Liver (tissue), 9 donors: ENCODE data around the gene FAM186B. TPM values are rescaled to one million over a fixed set of nuclear protein-coding genes. Genes with fewer than 3 reads are reported as not detected.

Experiments used
- DNase-seq: peaks from one replicate; pipeline ENCODE4 v3.0.0-alpha.2; 2017; ENCODE audit warnings: low spot score
- H3K27ac ChIP-seq, 2 donors: one replicate each; pipeline ENCODE4 v1.7.0; 2013; ENCODE audit warnings: inconsistent platforms in 2 of 2, low read length in 2 of 2, control low read depth in 1 of 2, low read depth in 1 of 2, mild to moderate bottlenecking in 1 of 2
- H3K27me3 ChIP-seq, 4 donors: one replicate each; pipeline versions ENCODE4 v1.6.1 to v1.7.0; 2013; ENCODE audit warnings: low read length in 3 of 4, inconsistent platforms in 1 of 4, mild to moderate bottlenecking in 1 of 4, moderate library complexity in 1 of 4; ENCODE audit not compliant: control insufficient read depth in 4 of 4, insufficient read depth in 4 of 4
- H3K36me3 ChIP-seq, 4 donors: one replicate each; pipeline versions ENCODE4 v1.6.1 to v1.7.0; 2013; ENCODE audit warnings: low read length in 3 of 4, mild to moderate bottlenecking in 3 of 4, low read depth in 1 of 4, moderate library complexity in 1 of 4; ENCODE audit not compliant: control insufficient read depth in 4 of 4, insufficient read depth in 3 of 4
- H3K4me1 ChIP-seq, 4 donors: one replicate each; pipeline versions ENCODE4 v1.6.1 to v1.7.0; 2013; ENCODE audit warnings: low read length in 3 of 4, mild to moderate bottlenecking in 3 of 4, moderate library complexity in 1 of 4; ENCODE audit not compliant: control insufficient read depth in 4 of 4, insufficient read depth in 4 of 4
- H3K4me3 ChIP-seq, 3 donors: one replicate each; pipeline versions ENCODE4 v1.6.1 to v1.7.0; 2013; ENCODE audit warnings: low read length in 3 of 3, control low read depth in 1 of 3, low read depth in 1 of 3, mild to moderate bottlenecking in 1 of 3
- H3K9ac ChIP-seq, 2 donors: one replicate each; pipeline ENCODE4 v1.7.0; 2013; ENCODE audit warnings: low read length in 2 of 2, mild to moderate bottlenecking in 2 of 2, moderate library complexity in 2 of 2, control low read depth in 1 of 2, low read depth in 1 of 2
- H3K9me3 ChIP-seq, 4 donors: one replicate each; pipeline versions ENCODE4 v1.6.1 to v1.7.0; 2013; ENCODE audit warnings: low read length in 3 of 4; ENCODE audit not compliant: control insufficient read depth in 4 of 4
- EGR1 ChIP-seq, 2 donors: IDR thresholded peaks; 2 replicates each; pipeline ENCODE4 v1.6.1; 2016 to 2018; ENCODE audit warnings: antibody characterized with exemption in 2 of 2, low read depth in 2 of 2
- FOXA1 ChIP-seq: IDR thresholded peaks from 2 replicates; pipeline ENCODE4 v1.6.1; 2016; ENCODE audit warnings: antibody characterized with exemption
- FOXA2 ChIP-seq: IDR thresholded peaks from 2 replicates; pipeline ENCODE4 v1.6.1; 2016; ENCODE audit warnings: antibody characterized with exemption
- GABPA ChIP-seq, 2 donors: IDR thresholded peaks in 1 of 2; conservative IDR thresholded peaks in 1 of 2; 2 replicates each; pipeline ENCODE4 v1.6.1; 2016; ENCODE audit warnings: antibody characterized with exemption in 2 of 2, mild to moderate bottlenecking in 1 of 2, moderate library complexity in 1 of 2
- HNF4A ChIP-seq, 2 donors: conservative IDR thresholded peaks; 2 replicates each; pipeline ENCODE4 v1.6.1; 2016; ENCODE audit warnings: antibody characterized with exemption in 2 of 2, mild to moderate bottlenecking in 2 of 2
- HNF4G ChIP-seq: IDR thresholded peaks from 2 replicates; pipeline ENCODE4 v1.6.1; 2016; ENCODE audit warnings: antibody characterized with exemption
- JUND ChIP-seq, 2 donors: IDR thresholded peaks; 2 replicates each; pipeline ENCODE4 v1.6.1; 2016; ENCODE audit warnings: antibody characterized with exemption in 2 of 2
- NR2F2 ChIP-seq: IDR thresholded peaks from 2 replicates; pipeline ENCODE4 v1.6.1; 2016; ENCODE audit warnings: antibody characterized with exemption
- RXRA ChIP-seq, 2 donors: IDR thresholded peaks; 2 replicates each; pipeline ENCODE4 v1.6.1; 2017 to 2018; ENCODE audit warnings: antibody characterized with exemption in 2 of 2, mild to moderate bottlenecking in 1 of 2
- SP1 ChIP-seq: IDR thresholded peaks from 2 replicates; pipeline ENCODE4 v1.6.1; 2018; ENCODE audit warnings: antibody characterized with exemption, mild to moderate bottlenecking
- TAF1 ChIP-seq: conservative IDR thresholded peaks from 2 replicates; pipeline ENCODE4 v1.6.1; 2016; ENCODE audit warnings: antibody characterized with exemption, mild to moderate bottlenecking
- YY1 ChIP-seq: IDR thresholded peaks from 2 replicates; pipeline ENCODE4 v1.6.1; 2016; ENCODE audit warnings: antibody characterized with exemption, mild to moderate bottlenecking
- WGBS: extraction: QIAGEN DNeasy Blood & Tissue Kit; methylation state at CpG from one replicate; pipeline ENCODE4 v1.1.7; 2013; 5-methylcytosine and 5-hydroxymethylcytosine counted together
- polyA plus RNA-seq, 2 donors: library from polyadenylated mRNA; stranded (reverse) in 1 of 2; unstranded in 1 of 2; fragments of 200-250 nt in 1 of 2; fragments of >200 nt in 1 of 2; fragmentation: Nextera tagmentation in 1 of 2; extraction: Ambion mirVana in 1 of 2; gene quantifications; one replicate each; pipeline versions ENCODE4 v1.2.1 to v1.2.3, GENCODE V29; 2013 to 2015
- total RNA-seq, 2 donors: library from RNA; depleted of rRNA; stranded (reverse); fragments of >200 nt; gene quantifications; one replicate each; pipeline ENCODE4 v1.2.3, GENCODE V29; 2014
- TF ChIP-seq, protein P1 (sequence below): IDR thresholded peaks from 2 replicates; pipeline ENCODE4 v1.6.1; 2016; ENCODE audit warnings: antibody characterized with exemption
- TF ChIP-seq, protein P2 (sequence below): fragments of 150-350 bp; IDR thresholded peaks from 2 replicates; pipeline ENCODE4 v1.5.1; 2017; ENCODE audit warnings: improper control_type of control experiment, low read depth, low read length; ENCODE audit not compliant: missing input control
- TF ChIP-seq, protein P3 (sequence below): IDR thresholded peaks from 2 replicates; pipeline ENCODE4 v1.6.1; 2016; ENCODE audit warnings: antibody characterized with exemption, mild to moderate bottlenecking
- TF ChIP-seq, protein P4 (sequence below): IDR thresholded peaks from 2 replicates; pipeline ENCODE4 v1.6.1; 2016; ENCODE audit warnings: antibody characterized with exemption
- TF ChIP-seq, protein P5 (sequence below): IDR thresholded peaks from 2 replicates; pipeline ENCODE4 v1.6.1; 2016; ENCODE audit warnings: antibody characterized with exemption
- donor health status: healthy.
- donor health status: healthy.
- donor health status: healthy.
- donor health status: healthy.
- donor health status: healthy.

The FAM186B gene
- total and polyA plus RNA-seq, 4 donors: 0.19 to 0.84 (median 0.42) TPM

DNA sequence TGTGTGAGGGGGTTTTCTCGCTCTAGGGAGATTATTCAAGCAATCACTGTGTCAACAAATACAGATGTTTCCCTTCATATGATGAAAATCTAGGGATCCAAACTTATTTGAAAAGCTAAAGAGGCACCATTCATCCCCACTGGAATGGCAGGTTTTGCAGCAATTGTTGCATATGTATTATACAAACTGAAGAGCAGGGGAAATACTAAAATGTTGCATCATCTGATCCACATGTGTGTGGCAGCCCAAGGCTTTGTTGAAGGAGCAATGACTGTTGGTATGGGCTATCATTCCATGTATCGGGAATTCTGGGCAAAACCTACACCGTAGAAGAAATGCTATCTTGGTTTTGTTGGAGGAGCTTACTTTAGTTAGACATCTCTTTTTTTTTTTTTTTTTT lies 13.8 kb upstream of the FAM186B start:
- Histone ChIP-seq H3K4me1 (peaks cover 0 to 13% (median 8%) of the 10 kb centered on the region in 4 donors), H3K27me3 (no peaks in the 10 kb centered on the region), H3K9me3 (no peaks in the 10 kb centered on the region), H3K36me3 (no peaks in the 10 kb centered on the region), H3K4me3 (no peak overlapping the region), H3K9ac (no peak overlapping the region), H3K27ac (no peak overlapping the region)
- 96% methylated on average over 3 of the region's 3 CpGs for WGBS
- DNase-seq: no peak
- TF ChIP-seq RXRA (IDR thresholded peaks at IDR 0.05) (no peak), FOXA2 (no peak), SP1 (no peak), EGR1 (IDR thresholded peaks at IDR 0.05; ENCODE audit: low read depth in 2 of 2) (no peak), HNF4A (conservative IDR thresholded peaks at IDR 0.05) (no peak), NR2F2 (no peak)
- TF ChIP-seq, protein P1, sequence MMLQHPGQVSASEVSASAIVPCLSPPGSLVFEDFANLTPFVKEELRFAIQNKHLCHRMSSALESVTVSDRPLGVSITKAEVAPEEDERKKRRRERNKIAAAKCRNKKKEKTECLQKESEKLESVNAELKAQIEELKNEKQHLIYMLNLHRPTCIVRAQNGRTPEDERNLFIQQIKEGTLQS: no peak
- TF ChIP-seq, protein P2, sequence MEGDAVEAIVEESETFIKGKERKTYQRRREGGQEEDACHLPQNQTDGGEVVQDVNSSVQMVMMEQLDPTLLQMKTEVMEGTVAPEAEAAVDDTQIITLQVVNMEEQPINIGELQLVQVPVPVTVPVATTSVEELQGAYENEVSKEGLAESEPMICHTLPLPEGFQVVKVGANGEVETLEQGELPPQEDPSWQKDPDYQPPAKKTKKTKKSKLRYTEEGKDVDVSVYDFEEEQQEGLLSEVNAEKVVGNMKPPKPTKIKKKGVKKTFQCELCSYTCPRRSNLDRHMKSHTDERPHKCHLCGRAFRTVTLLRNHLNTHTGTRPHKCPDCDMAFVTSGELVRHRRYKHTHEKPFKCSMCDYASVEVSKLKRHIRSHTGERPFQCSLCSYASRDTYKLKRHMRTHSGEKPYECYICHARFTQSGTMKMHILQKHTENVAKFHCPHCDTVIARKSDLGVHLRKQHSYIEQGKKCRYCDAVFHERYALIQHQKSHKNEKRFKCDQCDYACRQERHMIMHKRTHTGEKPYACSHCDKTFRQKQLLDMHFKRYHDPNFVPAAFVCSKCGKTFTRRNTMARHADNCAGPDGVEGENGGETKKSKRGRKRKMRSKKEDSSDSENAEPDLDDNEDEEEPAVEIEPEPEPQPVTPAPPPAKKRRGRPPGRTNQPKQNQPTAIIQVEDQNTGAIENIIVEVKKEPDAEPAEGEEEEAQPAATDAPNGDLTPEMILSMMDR: no peak
- TF ChIP-seq, protein P3, sequence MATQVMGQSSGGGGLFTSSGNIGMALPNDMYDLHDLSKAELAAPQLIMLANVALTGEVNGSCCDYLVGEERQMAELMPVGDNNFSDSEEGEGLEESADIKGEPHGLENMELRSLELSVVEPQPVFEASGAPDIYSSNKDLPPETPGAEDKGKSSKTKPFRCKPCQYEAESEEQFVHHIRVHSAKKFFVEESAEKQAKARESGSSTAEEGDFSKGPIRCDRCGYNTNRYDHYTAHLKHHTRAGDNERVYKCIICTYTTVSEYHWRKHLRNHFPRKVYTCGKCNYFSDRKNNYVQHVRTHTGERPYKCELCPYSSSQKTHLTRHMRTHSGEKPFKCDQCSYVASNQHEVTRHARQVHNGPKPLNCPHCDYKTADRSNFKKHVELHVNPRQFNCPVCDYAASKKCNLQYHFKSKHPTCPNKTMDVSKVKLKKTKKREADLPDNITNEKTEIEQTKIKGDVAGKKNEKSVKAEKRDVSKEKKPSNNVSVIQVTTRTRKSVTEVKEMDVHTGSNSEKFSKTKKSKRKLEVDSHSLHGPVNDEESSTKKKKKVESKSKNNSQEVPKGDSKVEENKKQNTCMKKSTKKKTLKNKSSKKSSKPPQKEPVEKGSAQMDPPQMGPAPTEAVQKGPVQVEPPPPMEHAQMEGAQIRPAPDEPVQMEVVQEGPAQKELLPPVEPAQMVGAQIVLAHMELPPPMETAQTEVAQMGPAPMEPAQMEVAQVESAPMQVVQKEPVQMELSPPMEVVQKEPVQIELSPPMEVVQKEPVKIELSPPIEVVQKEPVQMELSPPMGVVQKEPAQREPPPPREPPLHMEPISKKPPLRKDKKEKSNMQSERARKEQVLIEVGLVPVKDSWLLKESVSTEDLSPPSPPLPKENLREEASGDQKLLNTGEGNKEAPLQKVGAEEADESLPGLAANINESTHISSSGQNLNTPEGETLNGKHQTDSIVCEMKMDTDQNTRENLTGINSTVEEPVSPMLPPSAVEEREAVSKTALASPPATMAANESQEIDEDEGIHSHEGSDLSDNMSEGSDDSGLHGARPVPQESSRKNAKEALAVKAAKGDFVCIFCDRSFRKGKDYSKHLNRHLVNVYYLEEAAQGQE: no peak
- TF ChIP-seq, protein P4, sequence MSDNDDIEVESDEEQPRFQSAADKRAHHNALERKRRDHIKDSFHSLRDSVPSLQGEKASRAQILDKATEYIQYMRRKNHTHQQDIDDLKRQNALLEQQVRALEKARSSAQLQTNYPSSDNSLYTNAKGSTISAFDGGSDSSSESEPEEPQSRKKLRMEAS: no peak
- TF ChIP-seq, protein P5, sequence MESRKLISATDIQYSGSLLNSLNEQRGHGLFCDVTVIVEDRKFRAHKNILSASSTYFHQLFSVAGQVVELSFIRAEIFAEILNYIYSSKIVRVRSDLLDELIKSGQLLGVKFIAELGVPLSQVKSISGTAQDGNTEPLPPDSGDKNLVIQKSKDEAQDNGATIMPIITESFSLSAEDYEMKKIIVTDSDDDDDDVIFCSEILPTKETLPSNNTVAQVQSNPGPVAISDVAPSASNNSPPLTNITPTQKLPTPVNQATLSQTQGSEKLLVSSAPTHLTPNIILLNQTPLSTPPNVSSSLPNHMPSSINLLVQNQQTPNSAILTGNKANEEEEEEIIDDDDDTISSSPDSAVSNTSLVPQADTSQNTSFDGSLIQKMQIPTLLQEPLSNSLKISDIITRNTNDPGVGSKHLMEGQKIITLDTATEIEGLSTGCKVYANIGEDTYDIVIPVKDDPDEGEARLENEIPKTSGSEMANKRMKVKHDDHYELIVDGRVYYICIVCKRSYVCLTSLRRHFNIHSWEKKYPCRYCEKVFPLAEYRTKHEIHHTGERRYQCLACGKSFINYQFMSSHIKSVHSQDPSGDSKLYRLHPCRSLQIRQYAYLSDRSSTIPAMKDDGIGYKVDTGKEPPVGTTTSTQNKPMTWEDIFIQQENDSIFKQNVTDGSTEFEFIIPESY: no peak

DNA sequence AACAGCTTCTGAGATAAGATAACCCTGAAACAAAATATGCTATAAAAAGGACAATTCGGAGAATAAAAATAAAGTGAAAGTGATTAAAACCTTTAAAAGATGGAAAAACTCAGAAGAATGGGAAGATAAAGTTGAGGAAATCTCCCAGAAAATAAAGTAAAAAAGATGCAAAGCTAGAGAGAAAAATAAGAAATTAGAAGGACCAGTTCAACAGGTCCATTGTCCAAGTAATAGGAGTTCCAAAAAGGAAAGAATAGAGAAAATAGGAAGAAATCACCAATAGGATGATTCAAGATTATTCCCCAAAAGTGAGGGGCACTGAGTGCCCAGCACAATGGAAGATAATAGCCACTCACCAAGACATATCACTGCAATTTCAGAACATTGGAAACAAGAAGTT lies 13.1 kb upstream of the FAM186B start:
- 69% methylated on average over 1 of the region's 1 CpG for WGBS
- Histone ChIP-seq H3K36me3 (no peaks in the 10 kb centered on the region), H3K4me3 (no peak overlapping the region), H3K4me1 (peaks cover 0 to 13% (median 7%) of the 10 kb centered on the region in 4 donors), H3K9ac (no peak overlapping the region), H3K27me3 (no peaks in the 10 kb centered on the region), H3K9me3 (no peaks in the 10 kb centered on the region), H3K27ac (no peak overlapping the region)
- no peak for DNase-seq
- TF ChIP-seq JUND (IDR thresholded peaks at IDR 0.05) (no peak), HNF4G (no peak), TAF1 (no peak), GABPA (IDR thresholded peaks at IDR 0.05 in 1 of 2, conservative IDR thresholded peaks at IDR 0.05 in 1 of 2) (no peak), FOXA1 (no peak), FOXA2 (no peak), EGR1 (IDR thresholded peaks at IDR 0.05; ENCODE audit: low read depth in 2 of 2) (no peak), RXRA (IDR thresholded peaks at IDR 0.05) (no peak), HNF4A (conservative IDR thresholded peaks at IDR 0.05) (no peak), YY1 (no peak), SP1 (no peak)
- TF ChIP-seq, protein P1: no peak
- TF ChIP-seq, protein P5: no peak
- TF ChIP-seq, protein P3: no peak
- TF ChIP-seq, protein P4: no peak
